Keratinocyte (primary cell): ENCODE measurements around the gene SLC36A3. TPM values are rescaled to one million over a fixed set of nuclear protein-coding genes. Genes with fewer than 3 reads are reported as not detected.

Experiments used
- DNase-seq: peaks from one replicate; pipeline ENCODE4 v3.0.0-alpha.2; 2011; ENCODE audit warnings: low read depth, missing footprints, low spot score
- FAIRE-seq: peaks from 2 replicates; lab custom pipeline; 2011; peaks lifted over from hg19 to GRCh38; lab: Jason Lieb, UNC
- H2AFZ ChIP-seq: 2 replicates; pipeline ENCODE4 v1.6.0; 2012; ENCODE audit warnings: low read length, control low read depth, inconsistent platforms; ENCODE audit not compliant: control insufficient read depth
- H3K27ac ChIP-seq: 2 replicates; pipeline ENCODE4 v1.5.1; 2011; ENCODE audit warnings: low read length; ENCODE audit not compliant: control insufficient read depth, insufficient read depth
- H3K27me3 ChIP-seq: 3 replicates; pipeline ENCODE4 v1.6.0; 2011; ENCODE audit warnings: low read length; ENCODE audit not compliant: control insufficient read depth, insufficient read depth; ENCODE audit errors: extremely low read depth
- H3K36me3 ChIP-seq, 2 experiments: 2 replicates in 1 of 2; 3 replicates in 1 of 2; pipeline ENCODE4 v1.5.1; 2011; ENCODE audit warnings: low read length in 2 of 2, mild to moderate bottlenecking in 1 of 2; ENCODE audit not compliant: control insufficient read depth in 2 of 2, insufficient read depth in 2 of 2; ENCODE audit errors: extremely low read depth in 1 of 2
- H3K4me1 ChIP-seq: 3 replicates; pipeline ENCODE4 v1.5.1; 2011; ENCODE audit warnings: low read length; ENCODE audit not compliant: control insufficient read depth, insufficient read depth; ENCODE audit errors: extremely low read depth
- H3K4me2 ChIP-seq: 3 replicates; pipeline ENCODE4 v1.6.0; 2011; ENCODE audit warnings: low read depth, low read length; ENCODE audit not compliant: control insufficient read depth, insufficient read depth; ENCODE audit errors: extremely low read depth
- H3K4me3 ChIP-seq, 3 experiments: fragments of 200-600 bp in 1 of 3; sonication (generic) in 1 of 3; 2 replicates in 2 of 3; 3 replicates in 1 of 3; pipeline ENCODE4 v1.5.1; 2011 to 2016; ENCODE audit warnings: low read length in 3 of 3, mild to moderate bottlenecking in 3 of 3, control low read depth in 2 of 3, inconsistent platforms in 1 of 3, low read depth in 1 of 3, mixed read lengths in 1 of 3, mixed run types in 1 of 3, moderate library complexity in 1 of 3; ENCODE audit not compliant: control insufficient read depth in 2 of 3, insufficient read depth in 2 of 3; ENCODE audit errors: extremely low read depth in 1 of 3
- H3K79me2 ChIP-seq: 2 replicates; pipeline ENCODE4 v1.6.0; 2012; ENCODE audit warnings: low read length; ENCODE audit not compliant: control insufficient read depth, insufficient read depth
- H3K9ac ChIP-seq: 3 replicates; pipeline ENCODE4 v1.6.0; 2011; ENCODE audit warnings: low read length; ENCODE audit not compliant: control insufficient read depth, insufficient read depth; ENCODE audit errors: extremely low read depth
- H3K9me1 ChIP-seq: 3 replicates; pipeline ENCODE4 v1.6.0; 2011; ENCODE audit warnings: low read length; ENCODE audit not compliant: control insufficient read depth, insufficient read depth; ENCODE audit errors: extremely low read depth
- H3K9me3 ChIP-seq: 2 replicates; pipeline ENCODE4 v1.5.1; 2012; ENCODE audit warnings: low read depth, low read length; ENCODE audit not compliant: control insufficient read depth
- H4K20me1 ChIP-seq: 3 replicates; pipeline ENCODE4 v1.6.0; 2011; ENCODE audit warnings: low read length; ENCODE audit not compliant: control insufficient read depth, insufficient read depth; ENCODE audit errors: extremely low read depth
- CTCF ChIP-seq, 3 experiments: IDR thresholded peaks in 1 of 3; conservative IDR thresholded peaks in 1 of 3; optimal IDR thresholded peaks in 1 of 3; 2 replicates in 2 of 3; 3 replicates in 1 of 3; pipeline versions ENCODE3 to v1.5.1; 2011; ENCODE audit warnings: low read length in 3 of 3, mild to moderate bottlenecking in 3 of 3, moderate library complexity in 2 of 3, control low read depth in 1 of 3, inconsistent platforms in 1 of 3; ENCODE audit not compliant: insufficient read depth in 2 of 3; ENCODE audit errors: extremely low read depth in 1 of 3
- EZH2 ChIP-seq: IDR thresholded peaks from one replicate; pipeline ENCODE4 v1.6.1; 2012; ENCODE audit warnings: inconsistent platforms, mild to moderate bottlenecking, low read length, moderate library complexity
- dilution Hi-C: fragments of 300-500 bp; cut with MboI; formaldehyde crosslinking; loops from one replicate; pipeline ENCODE4 v1.7.0; 2020; ENCODE audit warnings: low sequenced_read_pairs; ENCODE audit not compliant: extremely low pct_ligation_motif_present
- polyA plus RNA-seq, 5 experiments: library from polyadenylated mRNA; depleted of rRNA in 3 of 5; stranded (reverse) in 3 of 5; stranded (forward) in 1 of 5; unstranded in 1 of 5; fragments of >200 nt; gene quantifications; 1 replicate in 1 of 5; 2 replicates in 3 of 5; 3 replicates in 1 of 5; pipeline versions ENCODE4 v1.2.1 to v1.2.3, GENCODE V29; 2011 to 2012; ENCODE audit warnings: missing spikeins in 2 of 5, low read depth in 1 of 5, low replicate concordance in 1 of 5

SLC36A3 gene
- polyA plus RNA-seq, 1 donor (not counting 4 experiments of a cell fraction or from before 2014, with no cell fraction given): not detected

- Histone ChIP-seq H3K79me2 (peaks cover 49% of the 10 kb centered on the region), H2AFZ (no peak overlapping the region), H4K20me1 (no peaks in the 10 kb centered on the region), H3K4me2 (peak overlapping the region; percentile 99), H3K9ac (peak overlapping the region; percentile 88), H3K36me3 (peaks cover 0 to 3% of the 10 kb centered on the region in 2 experiments), H3K9me1 (no peaks in the 10 kb centered on the region), H3K4me3 (peak overlapping the region; percentile 59 to 97 (median 92)), H3K9me3 (no peaks in the 10 kb centered on the region), H3K27me3 (no peaks in the 10 kb centered on the region), H3K4me1 (peaks cover 46% of the 10 kb centered on the region), H3K27ac (peak overlapping the region; percentile 91)
- no peak for DNase-seq
- TF ChIP-seq EZH2 (no peak), CTCF (optimal IDR thresholded peaks at IDR 0.05 in 1 of 3, IDR thresholded peaks at IDR 0.05 in 1 of 3, conservative IDR thresholded peaks at IDR 0.05 in 1 of 3; ENCODE audit: extremely low read depth in 1 of 3, insufficient read depth in 2 of 3, low read length in 3 of 3) (no peak)
- FAIRE-seq: peak; percentile 61
- dilution Hi-C loops: no loop called here
Observed at GRCh38 chr5:151254556-151254955, 49.0 kb downstream of the SLC36A3 start.

GRCh38 chr5:151253605-151253950 lies 50.0 kb downstream of the SLC36A3 start:
- H3K4me1 ChIP-seq: peaks cover 36% of the 10 kb centered on the region
- H3K4me3 ChIP-seq: peak overlapping the region; percentile 59 to 97 (median 92)
- no peaks in the 10 kb centered on the region for H4K20me1 ChIP-seq
- peaks cover 40% of the 10 kb centered on the region for H3K79me2 ChIP-seq
- H3K4me2 ChIP-seq: peak overlapping the region; percentile 99
- no peaks in the 10 kb centered on the region for H3K27me3 ChIP-seq
- H3K9me1 ChIP-seq: no peaks in the 10 kb centered on the region
- TF ChIP-seq CTCF (optimal IDR thresholded peaks at IDR 0.05 in 1 of 3, IDR thresholded peaks at IDR 0.05 in 1 of 3, conservative IDR thresholded peaks at IDR 0.05 in 1 of 3; ENCODE audit: extremely low read depth in 1 of 3, insufficient read depth in 2 of 3, low read length in 3 of 3): no peak
- no peak for TF ChIP-seq EZH2
- H3K36me3 ChIP-seq: no peaks in the 10 kb centered on the region
- no peak for FAIRE-seq
- H3K27ac ChIP-seq: peak overlapping the region; percentile 91
- no peaks in the 10 kb centered on the region for H3K9me3 ChIP-seq
- no peak overlapping the region for H2AFZ ChIP-seq
- H3K9ac ChIP-seq: peak overlapping the region; percentile 88
- dilution Hi-C loops: no loop called here
- DNase-seq: no peak
